ENCODE measurements around the gene ZNF30. TPM values are rescaled to one million over a fixed set of nuclear protein-coding genes. Genes with fewer than 3 reads are reported as not detected.
"Not testable (repeated sequence)": the region's sequence is repeated elsewhere in the genome, so short reads cannot be mapped to it uniquely, and the experiment has no call there.

Gene ZNF30
- 1 to 10 TPM; 4.3 to 5.4 TPM for total RNA-seq

- POLR2A ChIA-PET, result interaction anchor here (0.8 to 0.9 kb wide), 2 partner anchors 87 to 249 kb away, joined by 3 to 4 read pairs; partner anchors contain the start of gene ZNF302
- CTCF ChIA-PET, result no interaction called here
These were observed at the start of gene ZNF30 for GRCh38 chr19:34926685-34927375. Gene ZNF30, plus strand, starts transcription at chr19:34926903. Its CDS starts 3,045 bp downstream, at chr19:34929948.

- CTCF ChIA-PET, result no interaction called here
- POLR2A ChIA-PET, result no interaction called here
These were observed 47.1 kb upstream of the ZNF30 start for GRCh38 chr19:34879563-34879962.

- CTCF ChIA-PET, result no interaction called here
- POLR2A ChIA-PET, result no interaction called here
These were observed 46.7 kb upstream of the ZNF30 start for GRCh38 chr19:34880034-34880433.

- POLR2A ChIA-PET, result no interaction called here
- CTCF ChIA-PET, result no interaction called here
These were observed 44.7 kb upstream of the ZNF30 start for GRCh38 chr19:34881982-34882381.

GRCh38 chr19:34888091-34888490 is 38.6 kb upstream of the ZNF30 start:
- ChIA-PET POLR2A (no interaction called here), CTCF (no interaction called here)

GRCh38 chr19:34900245-34900644 is 26.5 kb upstream of the ZNF30 start:
- CTCF ChIA-PET, result no interaction called here
- POLR2A ChIA-PET, result no interaction called here

GRCh38 chr19:34904664-34905527 is 21.8 kb upstream of the ZNF30 start:
- CTCF ChIA-PET, result no interaction called here
- POLR2A ChIA-PET, result no interaction called here

- ChIA-PET CTCF (no interaction called here), POLR2A (no interaction called here)
These were observed 15.9 kb upstream of the ZNF30 start for GRCh38 chr19:34910770-34911169.

GRCh38 chr19:34917144-34917543 is 9.6 kb upstream of the ZNF30 start:
- CTCF ChIA-PET, POLR2A ChIA-PET: not testable (repeated sequence)

- POLR2A ChIA-PET, result no interaction called here
- CTCF ChIA-PET, result no interaction called here
These were observed 8.5 kb upstream of the ZNF30 start for GRCh38 chr19:34918190-34918589.

GRCh38 chr19:34920090-34920786 is 6.5 kb upstream of the ZNF30 start:
- CTCF ChIA-PET, POLR2A ChIA-PET: not testable (repeated sequence)

GRCh38 chr19:34925278-34925855 is 1.3 kb upstream of the ZNF30 start:
- CTCF ChIA-PET, result interaction anchor here (0.6 kb wide), 1 partner anchor 720 kb away, joined by 3 read pairs; no protein-coding TSS in a partner anchor

GRCh38 chr19:34926361-34926684 is 380 bp upstream of the ZNF30 start:
- POLR2A ChIA-PET, result interaction anchor here (0.9 kb wide), 1 partner anchor 249 kb away, joined by 3 read pairs; the partner anchor contains the start of gene ZNF302
- CTCF ChIA-PET, result interaction anchor here (0.6 kb wide), 1 partner anchor 721 kb away, joined by 3 read pairs; no protein-coding TSS in a partner anchor

More at GRCh38 chr19:34925278-34925855, 1.3 kb upstream of the ZNF30 start:
- POLR2A ChIA-PET, result no interaction called here

GRCh38 chr19:34932494-34932893 is 5.8 kb downstream of the ZNF30 start:
- CTCF ChIA-PET, result interaction anchor here (0.7 to 1.0 kb wide), 2 partner anchors 211 to 1109 kb away, joined by 3 read pairs; partner anchors contain the start of gene FXYD7
- POLR2A ChIA-PET, result no interaction called here

GRCh38 chr19:34936184-34936583 is 9.5 kb downstream of the ZNF30 start:
- POLR2A ChIA-PET, result no interaction called here
- CTCF ChIA-PET, result no interaction called here

- CTCF ChIA-PET, result no interaction called here
- POLR2A ChIA-PET, result no interaction called here
These were observed 12.2 kb downstream of the ZNF30 start for GRCh38 chr19:34938886-34939285.

- ChIA-PET POLR2A (no interaction called here), CTCF (no interaction called here)
These were observed 17.3 kb downstream of the ZNF30 start for GRCh38 chr19:34943861-34944573.

- POLR2A ChIA-PET, result no interaction called here
These were observed 26.4 kb downstream of the ZNF30 start for GRCh38 chr19:34953092-34953491.

GRCh38 chr19:34957830-34958751 is 31.4 kb downstream of the ZNF30 start:
- ChIA-PET POLR2A (no interaction called here), CTCF (no interaction called here)

More at GRCh38 chr19:34953092-34953491, 26.4 kb downstream of the ZNF30 start:
- CTCF ChIA-PET, result no interaction called here

Data from activated CD8-positive, alpha-beta memory T cell treated with anti-CD3 and anti-CD28 coated beads for 36 hours (primary cell).